Uterus (tissue), 2 donors: Measurements from ENCODE around the gene DCDC2B.

Experiments used
- POLR2A ChIP-seq, 2 donors: fragments of 450-650 bp; IDR thresholded peaks; one replicate each; pipeline ENCODE4 v1.6.1; 2016; ENCODE audit warnings: antibody characterized with exemption in 2 of 2, mild to moderate bottlenecking in 1 of 2, moderate library complexity in 1 of 2
- TF ChIP-seq, protein P1 (sequence below), 4 experiments: fragments of 200-600 bp in 2 of 4; fragments of 450-650 bp in 2 of 4; sonication (generic) in 2 of 4; IDR thresholded peaks; one replicate each; pipeline ENCODE4 v1.5.1; 2016 to 2019; ENCODE audit warnings: antibody characterized with exemption in 4 of 4, mild to moderate bottlenecking in 2 of 4, moderate library complexity in 1 of 4

DNA sequence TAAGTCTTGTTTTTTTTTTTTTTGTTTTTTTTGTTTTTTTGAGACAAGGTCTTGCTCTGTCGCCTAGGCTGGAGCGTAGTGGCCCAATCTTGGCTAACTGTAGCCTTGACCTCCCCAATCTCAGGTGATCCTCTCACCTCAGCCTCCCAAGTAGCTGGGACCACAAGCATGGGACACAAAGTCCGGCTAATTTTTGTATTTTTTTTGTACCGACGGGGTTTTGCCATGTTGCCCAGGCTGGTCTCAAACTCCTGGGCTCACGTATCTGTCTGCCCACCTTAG, 48.3 kb downstream of the DCDC2B start:
- TF ChIP-seq, protein P1, sequence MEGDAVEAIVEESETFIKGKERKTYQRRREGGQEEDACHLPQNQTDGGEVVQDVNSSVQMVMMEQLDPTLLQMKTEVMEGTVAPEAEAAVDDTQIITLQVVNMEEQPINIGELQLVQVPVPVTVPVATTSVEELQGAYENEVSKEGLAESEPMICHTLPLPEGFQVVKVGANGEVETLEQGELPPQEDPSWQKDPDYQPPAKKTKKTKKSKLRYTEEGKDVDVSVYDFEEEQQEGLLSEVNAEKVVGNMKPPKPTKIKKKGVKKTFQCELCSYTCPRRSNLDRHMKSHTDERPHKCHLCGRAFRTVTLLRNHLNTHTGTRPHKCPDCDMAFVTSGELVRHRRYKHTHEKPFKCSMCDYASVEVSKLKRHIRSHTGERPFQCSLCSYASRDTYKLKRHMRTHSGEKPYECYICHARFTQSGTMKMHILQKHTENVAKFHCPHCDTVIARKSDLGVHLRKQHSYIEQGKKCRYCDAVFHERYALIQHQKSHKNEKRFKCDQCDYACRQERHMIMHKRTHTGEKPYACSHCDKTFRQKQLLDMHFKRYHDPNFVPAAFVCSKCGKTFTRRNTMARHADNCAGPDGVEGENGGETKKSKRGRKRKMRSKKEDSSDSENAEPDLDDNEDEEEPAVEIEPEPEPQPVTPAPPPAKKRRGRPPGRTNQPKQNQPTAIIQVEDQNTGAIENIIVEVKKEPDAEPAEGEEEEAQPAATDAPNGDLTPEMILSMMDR (IDR thresholded peaks at IDR 0.05), result no peak
- TF ChIP-seq POLR2A (IDR thresholded peaks at IDR 0.05), result no peak
